Endothelial cell of umbilical vein (primary cell): ENCODE results near the gene TTLL5. TPM values are rescaled to one million over a fixed set of nuclear protein-coding genes. Genes with fewer than 3 reads are reported as not detected.

ENCODE experiments used
- BruUV-seq: library from RNA; stranded (reverse); fragments of 400-500 nt; replicated peaks from 2 replicates; lab custom pipeline; 2021; lab: Mats Ljungman, UMichigan
- CTCF ChIA-PET: fragments of 300-600, 350-600 bp; sonication (Branson Sonifier 250); formaldehyde crosslinking; loops from one replicate; lab custom pipeline; 2021; ENCODE audit warnings: antibody characterized with exemption, inconsistent platforms; lab: Charles Lee
- POLR2A ChIA-PET: fragments of 300-600, 350-600 bp; sonication (Branson Sonifier 250); formaldehyde crosslinking; loops from one replicate; lab custom pipeline; 2021; ENCODE audit warnings: antibody characterized with exemption, inconsistent platforms; lab: Charles Lee
- DNase-seq: peaks from one replicate; pipeline ENCODE4 v3.0.0-alpha.2; 2011; ENCODE audit warnings: low read depth, low spot score
- FAIRE-seq: peaks from 2 replicates; lab custom pipeline; 2011; peaks lifted over from hg19 to GRCh38; lab: Jason Lieb, UNC
- H2AFZ ChIP-seq: 2 replicates; pipeline ENCODE4 v1.6.0; 2012; ENCODE audit warnings: low read depth, low read length, control low read depth, inconsistent platforms
- H3K27ac ChIP-seq: 2 replicates; pipeline ENCODE4 v1.5.1; 2011; ENCODE audit warnings: low read depth, mild to moderate bottlenecking, control low read depth, low read length, moderate library complexity; ENCODE audit not compliant: insufficient read depth
- H3K27me3 ChIP-seq, 2 experiments: 2 replicates each; pipeline versions ENCODE4 v1.6.0 to v1.6.1; 2011; ENCODE audit warnings: low read length in 2 of 2, mixed read lengths in 1 of 2; ENCODE audit not compliant: control insufficient read depth in 2 of 2, insufficient read depth in 2 of 2
- H3K36me3 ChIP-seq, 2 experiments: 2 replicates in 1 of 2; 3 replicates in 1 of 2; pipeline ENCODE4 v1.5.1; 2011; ENCODE audit warnings: low read length in 2 of 2, mild to moderate bottlenecking in 1 of 2, moderate library complexity in 1 of 2; ENCODE audit not compliant: control insufficient read depth in 2 of 2, insufficient read depth in 2 of 2; ENCODE audit errors: extremely low read depth in 1 of 2
- H3K4me1 ChIP-seq: 3 replicates; pipeline ENCODE4 v1.5.1; 2011; ENCODE audit warnings: mild to moderate bottlenecking, low read length; ENCODE audit not compliant: control insufficient read depth, insufficient read depth; ENCODE audit errors: extremely low read depth
- H3K4me2 ChIP-seq: 2 replicates; pipeline ENCODE4 v1.6.1; 2011; ENCODE audit warnings: low read length, control low read depth, mixed read lengths; ENCODE audit not compliant: insufficient read depth
- H3K4me3 ChIP-seq, 3 experiments: fragments of 200-600 bp in 1 of 3; sonication (generic), shearing (Covaris generic) in 1 of 3; replicated peaks in 1 of 3; 2 replicates each; pipeline ENCODE4 v1.5.1; 2011 to 2016; ENCODE audit warnings: control low read depth in 3 of 3, low read length in 3 of 3, mild to moderate bottlenecking in 2 of 3, inconsistent platforms in 1 of 3, low read depth in 1 of 3, moderate library complexity in 1 of 3; ENCODE audit not compliant: insufficient read depth in 1 of 3
- H3K79me2 ChIP-seq: 2 replicates; pipeline ENCODE4 v1.6.0; 2012; ENCODE audit warnings: low read length, inconsistent platforms; ENCODE audit not compliant: control insufficient read depth, insufficient read depth
- H3K9ac ChIP-seq: replicated peaks from 2 replicates; pipeline ENCODE3; 2011; ENCODE audit warnings: low read length, control low read depth; ENCODE audit not compliant: insufficient read depth; ENCODE audit errors: extremely low read depth
- H3K9me1 ChIP-seq: replicated peaks from 3 replicates; pipeline ENCODE4 v1.6.0; 2011; ENCODE audit warnings: mild to moderate bottlenecking, low read length; ENCODE audit not compliant: control insufficient read depth, insufficient read depth; ENCODE audit errors: extremely low read depth
- H3K9me3 ChIP-seq: replicated peaks from 2 replicates; pipeline ENCODE4 v1.5.1; 2012; ENCODE audit warnings: low read length, inconsistent platforms; ENCODE audit not compliant: control insufficient read depth, insufficient read depth
- H4K20me1 ChIP-seq: replicated peaks from 2 replicates; pipeline ENCODE3; 2011; ENCODE audit warnings: mild to moderate bottlenecking, low read length; ENCODE audit not compliant: control insufficient read depth, insufficient read depth; ENCODE audit errors: extremely low read depth
- CTCF ChIP-seq, 2 donors: IDR thresholded peaks; 1 replicate in 1 of 2; 2 replicates in 1 of 2; pipeline ENCODE4 v1.5.1; 2011; ENCODE audit warnings: low read length in 2 of 2, mild to moderate bottlenecking in 2 of 2, moderate library complexity in 2 of 2, control low read depth in 1 of 2, inconsistent platforms in 1 of 2, low read depth in 1 of 2; ENCODE audit not compliant: insufficient read depth in 1 of 2; ENCODE audit errors: extremely low read depth in 1 of 2
- EZH2 ChIP-seq: IDR thresholded peaks from 2 replicates; pipeline ENCODE4 v1.6.1; 2012; ENCODE audit warnings: borderline replicate concordance, low read depth, mild to moderate bottlenecking, moderate library complexity, low read length, inconsistent platforms; ENCODE audit not compliant: severe bottlenecking
- FOS ChIP-seq: IDR thresholded peaks from 2 replicates; pipeline ENCODE4 v1.6.1; 2011; ENCODE audit warnings: mild to moderate bottlenecking, low read length, moderate library complexity, borderline replicate concordance; ENCODE audit not compliant: insufficient read depth
- GATA2 ChIP-seq: IDR thresholded peaks from 2 replicates; pipeline ENCODE4 v1.7.0; 2011; ENCODE audit warnings: low read depth, mild to moderate bottlenecking, moderate library complexity, mixed read lengths, low read length; ENCODE audit not compliant: insufficient read length, insufficient read depth
- JUN ChIP-seq: IDR thresholded peaks from 2 replicates; pipeline ENCODE4 v1.6.1; 2011; ENCODE audit warnings: borderline replicate concordance, low read depth; ENCODE audit not compliant: insufficient read length, insufficient read depth
- MAX ChIP-seq: IDR thresholded peaks from 2 replicates; pipeline ENCODE4 v1.6.1; 2011; ENCODE audit not compliant: insufficient read depth, insufficient read length
- MYC ChIP-seq: IDR thresholded peaks from one replicate; pipeline ENCODE4 v1.6.1; 2011; ENCODE audit warnings: mild to moderate bottlenecking, low read depth, low read length
- POLR2A ChIP-seq: IDR thresholded peaks from 2 replicates; pipeline ENCODE4 v1.6.1; 2012; ENCODE audit warnings: low read depth, mild to moderate bottlenecking, control low read depth, low read length
- POLR2AphosphoS5 ChIP-seq: IDR thresholded peaks from 2 replicates; pipeline ENCODE4 v1.6.1; 2012; ENCODE audit warnings: low read depth, mild to moderate bottlenecking, control low read depth, low read length, moderate library complexity; ENCODE audit not compliant: insufficient read depth
- dilution Hi-C: fragments of 300-500 bp; cut with MboI; formaldehyde crosslinking; loops from one replicate; pipeline ENCODE4 v1.15.0; 2019; ENCODE audit warnings: low sequenced_read_pairs; ENCODE audit not compliant: extremely low pct_ligation_motif_present
- intact Hi-C: fragments of 100-400 bp; cut with micrococcal nuclease; formaldehyde crosslinking; loops from one replicate; pipeline ENCODE4 v1.10.0; 2022
- polyA plus RNA-seq, 4 experiments: library from polyadenylated mRNA; depleted of rRNA in 3 of 4; stranded (reverse) in 3 of 4; unstranded in 1 of 4; fragments of >200 nt; gene quantifications; 2 replicates each; pipeline versions ENCODE4 v1.2.1 to v1.2.3, GENCODE V29; 2011 to 2012; ENCODE audit warnings: missing spikeins in 1 of 4
- total RNA-seq: library from RNA; stranded (reverse); gene quantifications from 2 replicates; pipeline ENCODE4 v1.2.3, GENCODE V29; 2021

The TTLL5 gene
- total and polyA plus RNA-seq, 2 donors (not counting 3 experiments of a cell fraction or from before 2014, with no cell fraction given) = 33.2 to 93.6 TPM

- Histone ChIP-seq H3K9me1 (no peaks in the 10 kb centered on the region), H3K79me2 (peaks cover 59% of the 10 kb centered on the region), H3K4me1 (peaks cover 36% of the 10 kb centered on the region), H3K4me3 (peak overlapping the region; percentile 84 to 99 (median 97)), H3K36me3 (peaks cover 1 to 3% of the 10 kb centered on the region in 2 experiments), H2AFZ (peak overlapping the region; percentile 82), H3K9ac (peak overlapping the region; percentile 92), H3K4me2 (peak overlapping the region; percentile 92), H3K27me3 (no peaks in the 10 kb centered on the region), H4K20me1 (no peaks in the 10 kb centered on the region), H3K27ac (peak overlapping the region; percentile 71), H3K9me3 (no peaks in the 10 kb centered on the region)
- intact Hi-C loops (loop anchor here (2.0 to 5.0 kb wide), 2 partner anchors 321 to 491 kb away; partner anchors contain the start of gene GPATCH2L), dilution Hi-C loops (no loop called here)
- ChIA-PET CTCF (interaction anchor here (0.6 to 2.4 kb wide), 4 partner anchors 48 to 716 kb away, joined by 3 to 25 read pairs (median 3); partner anchors contain the start of gene FLVCR2), POLR2A (interaction anchor here (0.6 to 1.2 kb wide), 2 partner anchors 84 to 826 kb away, joined by 3 read pairs; no protein-coding TSS in a partner anchor)
- no peak for TF ChIP-seq POLR2A
- no peak for TF ChIP-seq FOS
- TF ChIP-seq MAX = no peak
- no peak for TF ChIP-seq CTCF (IDR thresholded peaks at IDR 0.05; ENCODE audit: extremely low read depth in 1 of 2, insufficient read depth in 1 of 2, low read depth in 1 of 2, low read length in 2 of 2)
- TF ChIP-seq GATA2 = no peak
- no peak for TF ChIP-seq EZH2
- TF ChIP-seq MYC = no peak
- TF ChIP-seq POLR2AphosphoS5 = no peak
- no peak for TF ChIP-seq JUN
- FAIRE-seq (no peak), DNase-seq (no peak)
- TSS peak; percentile 52 for BruUV-seq
Measured at GRCh38 chr14:75661499-75661814, 411 bp downstream of the TTLL5 start.
